C1 segment of cervical spinal cord (tissue), 14 donors: ENCODE measurements around the gene DTNB.
"Not testable (repeated sequence)": the region's sequence is repeated elsewhere in the genome, so short reads cannot be mapped to it uniquely, and the experiment has no call there.

Source experiments
- DNase-seq, 14 donors: peaks; one replicate each; lab custom pipeline; 2025; lab: John Stamatoyannopoulos, UW

Gene DTNB

GRCh38 chr2:25684577-25685473, 11.4 kb upstream of the DTNB start:
- peak in 1 of 14 donors; percentile 37 for DNase-seq

GRCh38 chr2:25682082-25682481, 8.7 kb upstream of the DTNB start:
- no peak for DNase-seq

GRCh38 chr2:25677877-25678276, 4.5 kb upstream of the DTNB start:
- no peak for DNase-seq

- DNase-seq = no peak
These were observed 643 bp upstream of the DTNB start for GRCh38 chr2:25674077-25674362.

- peak in 10 of 14 donors; percentile 19 to 75 (median 40) for DNase-seq
These were observed 680 bp downstream of the DTNB start for GRCh38 chr2:25672494-25673299.

GRCh38 chr2:25671622-25672021, 1.8 kb downstream of the DTNB start:
- DNase-seq = no peak

GRCh38 chr2:25669520-25669919, 3.9 kb downstream of the DTNB start:
- no peak for DNase-seq

GRCh38 chr2:25666218-25666617, 7.2 kb downstream of the DTNB start:
- no peak for DNase-seq

GRCh38 chr2:25665429-25665828, 7.9 kb downstream of the DTNB start:
- not testable (repeated sequence) for DNase-seq

- no peak for DNase-seq
These were observed 8.4 kb downstream of the DTNB start for GRCh38 chr2:25664965-25665307.

- peak in 8 of 14 donors; percentile 5 to 59 (median 29) for DNase-seq
These were observed 9.0 kb downstream of the DTNB start for GRCh38 chr2:25664183-25664964.

GRCh38 chr2:25655316-25655715, 18.1 kb downstream of the DTNB start:
- DNase-seq = no peak

GRCh38 chr2:25654801-25655200, 18.6 kb downstream of the DTNB start:
- no peak for DNase-seq

GRCh38 chr2:25651782-25652455, 21.5 kb downstream of the DTNB start:
- DNase-seq = no peak

- DNase-seq = no peak
These were observed 22.3 kb downstream of the DTNB start for GRCh38 chr2:25651066-25651465.

GRCh38 chr2:25650256-25650655, 23.1 kb downstream of the DTNB start:
- peak in 1 of 14 donors; percentile 12 for DNase-seq

GRCh38 chr2:25649786-25650185, 23.6 kb downstream of the DTNB start:
- DNase-seq = no peak

- no peak for DNase-seq
These were observed 31.1 kb downstream of the DTNB start for GRCh38 chr2:25642298-25642697.

GRCh38 chr2:25639696-25640095, 33.7 kb downstream of the DTNB start:
- no peak for DNase-seq

GRCh38 chr2:25639131-25639530, 34.2 kb downstream of the DTNB start:
- no peak for DNase-seq

GRCh38 chr2:25635797-25636196, 37.6 kb downstream of the DTNB start:
- no peak for DNase-seq

- DNase-seq = not testable (repeated sequence)
These were observed 39.6 kb downstream of the DTNB start for GRCh38 chr2:25633801-25634200.
